Activated gamma-delta T cell treated with Interleukin-2 at 50 U/mL for 16 hours (primary cell): ENCODE data around the gene SARDH.
"Not testable (repeated sequence)": the region's sequence is repeated elsewhere in the genome, so short reads cannot be mapped to it uniquely, and the experiment has no call there.

Experiments
- DNase-seq: peaks from one replicate; pipeline ENCODE4 v3.0.0-alpha.2; 2020

Gene SARDH

GRCh38 chr9:133759146-133759900, 21.2 kb upstream of the SARDH start:
- DNase-seq: no peak

- DNase-seq: no peak
Observed at GRCh38 chr9:133758228-133758627, 20.1 kb upstream of the SARDH start.

GRCh38 chr9:133754688-133755227, 16.6 kb upstream of the SARDH start:
- DNase-seq: no peak

GRCh38 chr9:133754187-133754586, 16.0 kb upstream of the SARDH start:
- DNase-seq: no peak

GRCh38 chr9:133752739-133753446, 14.7 kb upstream of the SARDH start:
- no peak for DNase-seq

- no peak for DNase-seq
Observed at GRCh38 chr9:133750982-133751649, 13.0 kb upstream of the SARDH start.

GRCh38 chr9:133747309-133747708, 9.2 kb upstream of the SARDH start:
- DNase-seq: no peak

- DNase-seq: not testable (repeated sequence)
Observed at GRCh38 chr9:133744528-133744927, 6.4 kb upstream of the SARDH start.

GRCh38 chr9:133742849-133743444, 4.8 kb upstream of the SARDH start:
- DNase-seq: peak; percentile 75

- DNase-seq: no peak
Observed at GRCh38 chr9:133742251-133742650, 4.1 kb upstream of the SARDH start.

GRCh38 chr9:133741716-133742115, 3.6 kb upstream of the SARDH start:
- DNase-seq: no peak

GRCh38 chr9:133740911-133741310, 2.8 kb upstream of the SARDH start:
- no peak for DNase-seq

- no peak for DNase-seq
Observed at GRCh38 chr9:133739408-133740280, 1.5 kb upstream of the SARDH start.

GRCh38 chr9:133738640-133739225, 581 bp upstream of the SARDH start:
- DNase-seq: no peak

GRCh38 chr9:133737071-133737773, 930 bp downstream of the SARDH start:
- no peak for DNase-seq

GRCh38 chr9:133735931-133736330, 2.2 kb downstream of the SARDH start:
- no peak for DNase-seq

- DNase-seq: no peak
Observed at GRCh38 chr9:133735415-133735775, 2.8 kb downstream of the SARDH start.

GRCh38 chr9:133734590-133735414, 3.4 kb downstream of the SARDH start:
- DNase-seq: no peak

GRCh38 chr9:133733796-133734533, 4.2 kb downstream of the SARDH start:
- DNase-seq: no peak

GRCh38 chr9:133733421-133733795, 4.7 kb downstream of the SARDH start:
- DNase-seq: no peak
